HL-60/S4 treated with phorbol 12-myristate 13-acetate at 8.2 ng/mL for 4 days and 3 days (cell line): ENCODE data around the gene FKBP8.
"Not testable (repeated sequence)": the region's sequence is repeated elsewhere in the genome, so short reads cannot be mapped to it uniquely, and the experiment has no call there.

ENCODE experiments used
- in situ Hi-C: fragments of 300-500 bp; cut with MboI; formaldehyde crosslinking; loops from 2 replicates; pipeline ENCODE4 v1.15.0; 2022; ENCODE audit warnings: low sequenced_read_pairs

The FKBP8 gene

GRCh38 chr19:18559685-18560084 is 16.3 kb upstream of the FKBP8 start:
- in situ Hi-C loops, result no loop called here

GRCh38 chr19:18558604-18559003 is 15.2 kb upstream of the FKBP8 start:
- in situ Hi-C loops, result no loop called here

GRCh38 chr19:18558202-18558555 is 14.8 kb upstream of the FKBP8 start:
- in situ Hi-C loops, result no loop called here

DNA sequence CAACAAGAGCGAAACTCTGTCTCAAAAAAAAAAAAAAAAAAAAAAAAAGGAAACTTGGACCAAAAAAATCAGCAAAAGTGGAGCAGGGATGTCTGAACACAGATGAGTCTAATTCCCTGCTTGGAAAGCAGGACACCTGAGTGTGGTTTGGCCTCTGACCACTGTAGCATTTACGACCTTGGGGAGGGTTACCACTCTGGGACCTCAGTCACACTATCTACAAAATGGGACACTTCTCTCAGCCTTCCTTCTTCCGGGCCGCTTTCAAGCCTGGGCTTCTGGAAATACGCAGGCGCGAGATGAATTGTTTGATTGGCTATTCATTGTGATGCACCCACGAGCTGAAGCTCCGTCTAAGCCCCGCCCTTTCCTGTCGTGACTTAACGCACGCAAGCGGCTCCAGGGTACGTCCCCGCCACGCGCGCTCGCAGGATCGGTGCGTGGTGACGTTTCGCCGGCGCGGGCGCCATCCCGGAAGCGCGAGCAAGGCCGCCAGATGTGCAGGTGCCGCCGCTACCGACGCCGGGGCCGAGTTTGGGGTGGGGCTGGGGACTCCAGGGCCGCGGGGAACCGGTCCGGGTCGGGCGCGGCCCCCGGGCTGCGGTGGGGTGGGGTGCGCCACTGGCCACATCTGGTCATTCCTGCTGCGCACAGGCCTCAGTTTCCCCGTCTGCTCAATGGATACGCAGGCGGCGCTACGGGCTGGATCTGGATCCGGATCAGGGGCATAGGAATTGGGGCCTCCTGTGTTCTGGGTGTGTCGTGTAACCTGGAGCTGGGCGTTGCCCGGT is 14.2 kb upstream of the FKBP8 start, which contains the start of gene KXD1:
TSS of gene KXD1 (plus strand) at position 460 of the 791 bp plus-strand sequence. CDS start 4,187 bp downstream, outside the sequence.
- in situ Hi-C loops, result no loop called here

GRCh38 chr19:18551631-18552030 is 8.3 kb upstream of the FKBP8 start:
- in situ Hi-C loops, result no loop called here

DNA sequence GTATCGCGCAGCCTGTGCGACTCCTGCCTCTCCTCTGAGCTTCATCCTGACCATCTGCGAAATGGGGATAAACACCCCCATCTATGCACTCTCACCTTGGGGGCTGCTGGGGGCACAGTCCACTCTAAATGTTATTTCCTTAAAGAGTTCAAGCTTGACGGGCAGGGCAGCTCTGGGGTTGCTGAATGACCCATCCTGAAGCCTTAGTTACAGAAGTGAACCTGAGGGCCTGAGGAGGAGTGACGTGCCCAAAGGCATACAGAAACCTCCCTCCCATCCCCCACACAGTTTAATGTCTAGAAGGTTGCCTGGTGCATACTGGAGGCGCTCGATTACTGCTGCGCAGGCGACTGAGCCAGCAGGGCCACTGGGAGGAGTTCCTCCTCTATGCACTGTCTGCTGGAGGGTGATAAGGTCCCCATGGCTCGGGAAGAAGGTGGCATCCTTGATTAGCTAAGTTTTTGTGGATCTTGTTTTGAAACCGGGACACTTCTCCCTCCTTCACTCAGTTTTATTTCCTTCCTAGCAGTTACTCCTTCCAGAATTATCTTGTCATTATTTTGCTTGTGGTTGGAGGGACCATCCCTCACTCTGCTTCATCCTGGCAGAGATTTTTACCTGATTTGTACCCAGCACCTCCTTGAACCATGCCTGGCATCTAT is 572 bp upstream of the FKBP8 start:
- in situ Hi-C loops, result no loop called here

DNA sequence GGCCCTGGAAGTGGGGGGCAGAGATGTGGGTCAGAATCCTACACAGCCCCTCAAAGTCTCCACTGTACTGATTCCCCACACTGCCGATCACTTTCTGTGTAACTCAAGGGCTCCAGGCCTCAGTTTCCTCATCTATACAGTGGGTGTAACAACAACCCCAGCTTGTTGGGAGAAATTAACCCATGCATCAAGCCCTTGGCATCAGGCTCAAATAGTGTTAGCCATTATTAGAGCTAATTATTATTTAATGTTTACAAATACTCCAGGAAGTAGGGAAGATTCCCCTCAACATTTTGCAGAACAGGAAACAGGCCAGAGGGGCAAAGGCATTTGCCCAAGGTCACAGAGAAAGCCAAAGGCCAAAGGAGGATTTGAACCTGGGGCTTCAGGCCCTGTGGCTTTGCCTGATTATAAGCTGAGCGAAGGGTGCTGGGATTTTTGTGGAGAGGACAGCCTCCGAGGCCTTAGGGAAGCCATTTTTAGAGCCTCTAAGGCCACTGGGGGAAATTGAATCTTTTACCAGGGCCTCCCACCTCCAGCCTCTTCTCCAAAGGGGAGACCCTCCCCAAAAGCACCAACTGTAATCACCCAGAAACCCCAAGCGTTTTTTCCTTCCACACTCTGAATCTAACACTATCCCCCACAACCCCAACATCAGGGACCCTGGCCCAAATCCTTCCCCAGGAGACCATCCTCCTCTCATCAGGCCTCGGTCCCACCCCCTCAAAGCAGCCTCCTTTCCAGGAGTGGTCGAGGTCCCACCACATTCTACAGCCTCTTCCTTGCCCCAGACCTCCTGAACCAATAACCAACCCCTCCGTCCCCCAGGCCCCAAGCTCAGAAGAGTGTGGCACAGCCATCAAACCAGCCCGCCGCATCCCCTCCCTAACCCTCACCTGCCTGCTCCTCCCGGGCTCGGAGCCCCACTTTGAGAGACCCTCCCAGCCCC is 1.1 kb downstream of the FKBP8 start:
- in situ Hi-C loops, result no loop called here

DNA sequence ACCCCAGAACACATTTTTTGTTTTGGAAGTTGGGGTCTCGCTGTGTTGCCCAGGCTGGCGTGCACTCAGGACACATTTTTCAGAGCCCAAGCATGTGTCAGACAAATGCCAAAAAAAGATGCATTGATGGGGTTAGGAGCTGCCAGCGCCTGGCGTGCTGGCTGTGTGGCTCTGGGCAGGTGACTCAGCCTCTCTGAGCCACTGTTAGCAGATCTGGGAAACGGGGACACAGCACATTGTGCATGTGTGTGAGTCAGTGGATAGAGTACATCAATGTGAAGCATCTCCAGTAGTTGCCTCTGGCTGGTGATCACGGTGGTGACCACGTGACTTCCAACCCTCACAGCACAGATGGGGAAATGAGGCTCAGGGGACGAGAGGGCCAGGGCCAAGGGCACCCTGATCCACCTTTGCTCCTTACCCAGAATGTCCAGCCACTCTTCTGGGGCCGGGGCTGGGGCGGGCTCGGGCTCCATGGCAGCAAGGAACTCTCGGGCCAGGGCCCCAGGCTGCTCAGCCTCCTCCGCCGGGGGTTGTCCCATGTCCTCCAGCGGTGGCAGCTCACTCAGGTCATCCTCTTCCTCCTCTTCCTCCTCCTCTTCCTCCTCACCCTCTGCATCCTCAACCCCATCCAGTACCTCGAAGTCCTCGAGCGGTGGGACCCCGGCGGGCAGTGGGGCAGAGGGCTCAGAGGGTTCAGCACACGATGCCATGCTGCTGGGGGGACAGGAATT is 1.9 kb downstream of the FKBP8 start:
- in situ Hi-C loops, result no loop called here

- in situ Hi-C loops, result not testable (repeated sequence)
Observed at GRCh38 chr19:18540200-18540599, 3.2 kb downstream of the FKBP8 start.

DNA sequence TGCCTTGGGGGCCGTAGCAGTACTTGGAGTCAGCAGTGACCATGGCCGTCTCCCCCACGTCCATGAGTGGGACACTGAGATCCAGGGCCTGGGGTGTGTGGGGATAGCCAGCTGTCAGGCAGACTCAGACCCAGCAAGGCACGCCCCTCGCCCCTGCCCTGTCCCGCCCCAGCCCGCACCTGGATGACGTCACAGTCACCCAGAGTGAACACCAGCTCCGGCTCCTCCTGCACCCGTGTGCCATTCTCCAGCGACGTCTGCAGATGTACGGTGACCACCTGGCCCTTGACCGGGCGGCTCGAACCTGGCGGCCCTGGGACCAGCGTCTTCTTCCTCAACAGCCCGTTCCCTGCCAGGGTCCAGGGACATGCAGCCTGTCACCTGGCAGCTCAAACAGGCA is 4.0 kb downstream of the FKBP8 start:
- in situ Hi-C loops, result no loop called here

DNA sequence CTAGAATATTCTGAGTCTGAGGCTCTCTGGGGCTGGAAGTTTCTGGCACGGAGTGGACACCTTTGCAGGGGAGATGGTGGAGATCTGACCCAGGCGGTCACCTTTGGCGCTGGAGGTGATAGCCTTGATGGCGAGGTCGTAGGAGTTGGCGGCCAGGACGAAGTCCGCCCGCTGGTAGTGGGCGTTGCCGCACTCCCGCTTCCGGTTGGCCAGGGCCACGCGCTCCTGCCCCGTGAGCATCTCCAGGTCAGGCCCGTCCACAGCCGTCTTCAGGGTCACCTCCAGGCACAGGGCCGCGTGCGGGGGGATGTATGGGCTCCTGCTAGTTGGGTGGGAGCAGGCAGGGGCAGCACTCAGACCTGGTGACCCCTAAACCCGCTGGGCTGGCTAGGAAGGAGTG is 5.3 kb downstream of the FKBP8 start:
- in situ Hi-C loops, result no loop called here

DNA sequence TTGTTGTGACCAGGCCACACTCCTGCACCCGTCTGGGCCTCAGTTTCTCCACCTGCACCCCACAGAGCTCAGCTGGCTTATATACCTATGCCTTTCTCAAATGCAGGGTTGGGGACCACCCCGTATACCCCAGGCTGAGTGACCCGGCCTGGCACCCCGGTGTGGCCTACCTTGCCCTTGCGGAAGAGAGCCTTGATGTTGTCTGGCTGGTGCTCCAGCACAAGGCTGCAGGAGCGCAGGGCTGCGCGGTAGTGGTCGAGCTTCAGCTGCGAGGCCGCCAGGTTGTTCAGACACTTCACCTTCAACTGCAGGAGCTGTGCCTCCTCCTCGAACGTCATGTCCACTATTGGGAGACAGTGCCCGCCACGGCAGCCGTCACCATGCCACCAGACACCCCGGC is 5.9 kb downstream of the FKBP8 start:
- in situ Hi-C loops, result no loop called here

DNA sequence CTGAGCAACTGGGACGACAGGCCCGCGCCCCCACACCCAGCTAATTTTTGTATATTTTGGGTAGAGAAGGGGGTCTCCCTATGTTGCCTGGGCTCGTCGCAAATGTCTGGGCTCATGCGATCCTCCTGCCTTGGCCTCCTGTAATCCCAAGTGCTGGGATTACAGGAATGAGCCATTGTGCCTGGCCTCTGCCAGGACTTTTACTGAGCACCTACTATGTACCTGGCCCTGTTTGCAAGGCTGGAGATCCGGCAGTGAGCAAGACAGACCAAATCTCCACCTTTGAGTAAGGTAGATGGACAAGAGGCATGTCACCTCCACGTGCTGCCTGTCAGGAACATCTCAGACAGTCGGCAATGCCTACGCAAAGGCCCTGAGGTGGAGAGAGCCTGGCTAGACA is 6.9 kb downstream of the FKBP8 start:
- in situ Hi-C loops, result no loop called here

DNA sequence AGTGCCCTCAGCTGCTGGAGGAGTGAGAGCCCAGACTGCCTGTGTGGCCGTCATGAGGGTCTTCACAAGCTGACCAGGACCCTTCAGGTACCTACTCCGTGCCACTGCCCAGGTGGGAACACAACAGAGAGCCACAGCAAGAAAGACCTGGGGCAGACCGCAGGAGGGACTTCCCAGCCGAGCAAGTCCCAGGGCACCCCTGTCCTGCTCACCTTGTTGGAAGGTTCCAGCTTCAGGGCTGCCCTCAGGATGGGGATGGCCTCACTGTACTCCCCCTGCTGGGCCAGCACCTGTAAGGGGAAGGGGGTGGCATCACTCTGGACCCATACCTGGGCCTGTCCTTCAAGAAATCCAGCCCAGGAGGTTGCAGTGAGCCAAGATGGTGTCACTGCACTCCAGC is 10.3 kb downstream of the FKBP8 start:
- in situ Hi-C loops, result no loop called here

DNA sequence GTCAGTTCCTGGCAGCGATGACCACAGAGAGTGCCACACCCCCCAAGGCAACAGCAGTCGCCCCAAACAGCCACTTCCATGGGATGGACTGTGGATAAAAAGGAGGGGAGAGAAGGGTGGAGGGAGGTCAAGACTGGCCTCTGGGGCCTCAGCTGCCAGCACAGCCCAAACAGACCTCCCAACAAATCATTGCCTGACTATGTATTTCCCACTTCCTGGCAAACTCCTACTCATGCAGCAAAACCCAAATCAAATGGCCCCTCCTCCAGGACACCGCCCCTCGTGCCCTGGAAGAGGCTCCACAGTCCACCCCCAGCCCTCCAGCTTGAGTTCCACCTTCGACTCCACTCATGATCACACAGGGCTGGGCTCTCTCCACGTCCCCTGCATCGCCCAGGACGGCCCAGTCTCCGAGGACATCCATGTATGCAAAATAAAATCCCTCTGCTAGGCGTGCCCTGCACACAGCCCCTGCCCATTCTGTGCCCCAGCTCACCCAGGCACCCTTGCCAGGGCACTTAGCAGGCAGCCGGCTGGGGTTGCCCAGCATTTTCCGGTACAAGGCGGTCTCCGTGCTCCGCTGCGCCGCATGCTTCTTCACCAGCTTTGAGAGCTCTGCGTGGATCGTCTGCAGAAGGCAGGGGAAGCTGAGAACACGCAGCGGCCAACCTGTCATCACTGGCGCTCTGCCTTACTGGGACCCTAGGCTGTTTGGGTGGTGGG is 11.0 kb downstream of the FKBP8 start:
- in situ Hi-C loops, result no loop called here

DNA sequence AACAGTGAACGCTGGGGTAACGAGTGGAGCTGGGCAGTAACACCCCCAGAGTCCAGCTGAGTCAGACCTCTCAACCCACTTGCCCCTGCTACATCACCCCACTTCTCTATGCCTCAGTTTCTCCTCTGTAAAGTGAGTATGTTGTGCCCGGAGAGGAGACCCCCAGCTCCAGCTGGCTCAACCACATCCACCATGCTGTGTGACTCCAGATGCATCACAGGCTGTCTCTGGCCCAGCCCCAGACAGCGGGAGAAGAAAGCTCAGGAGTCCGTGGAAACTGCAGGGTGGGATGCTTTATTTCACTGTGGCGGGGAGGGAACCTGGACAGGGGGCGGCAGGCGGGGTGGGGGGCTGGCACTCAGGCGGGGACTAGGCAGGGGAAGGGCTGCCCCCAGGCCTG is 11.9 kb downstream of the FKBP8 start:
- in situ Hi-C loops, result no loop called here

DNA sequence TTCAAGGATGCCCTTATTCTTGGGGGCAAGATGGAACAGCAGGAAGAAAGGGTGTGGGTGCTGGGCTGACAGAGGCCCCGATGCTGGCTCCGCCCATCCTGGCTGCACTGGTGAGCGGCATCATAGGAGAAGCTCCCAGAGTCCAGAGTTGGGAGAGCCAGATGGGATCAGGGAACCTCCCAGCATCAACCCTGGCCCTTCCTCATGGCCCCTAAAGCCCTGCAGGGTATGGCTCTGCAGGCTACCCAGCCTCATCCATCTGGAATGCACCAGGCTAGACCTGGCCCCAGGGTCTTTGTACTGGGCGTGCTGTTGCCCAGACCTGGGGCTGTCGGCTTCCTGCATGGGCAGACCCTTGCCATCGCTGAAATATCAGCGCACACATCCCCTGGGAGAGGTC is 13.6 kb downstream of the FKBP8 start:
- in situ Hi-C loops, result no loop called here

GRCh38 chr19:18526316-18526715 is 17.1 kb downstream of the FKBP8 start:
- in situ Hi-C loops, result no loop called here

DNA sequence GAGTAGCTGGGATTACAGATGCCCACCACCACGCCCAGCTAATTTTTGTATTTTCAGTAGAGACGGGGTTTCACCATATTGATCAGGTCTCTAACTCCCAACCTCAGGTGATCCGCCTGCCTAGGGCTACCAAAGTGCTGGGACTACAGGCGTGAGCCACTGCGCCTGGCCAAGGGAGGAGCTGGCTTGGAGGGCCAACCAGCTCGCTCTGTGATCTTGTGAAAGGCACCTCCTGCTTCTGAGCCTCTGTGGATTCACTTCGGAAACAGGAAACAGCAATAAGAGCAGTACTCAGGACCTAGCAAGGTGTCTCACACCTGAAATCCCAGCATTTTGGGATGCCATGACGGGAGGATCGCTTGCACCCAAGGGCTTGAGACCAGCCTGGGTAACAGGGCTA is 19.5 kb downstream of the FKBP8 start:
- in situ Hi-C loops, result no loop called here

GRCh38 chr19:18522862-18523440 is 20.4 kb downstream of the FKBP8 start:
- in situ Hi-C loops, result not testable (repeated sequence)
